WERI-Rb-1 (cell line): Measurements from ENCODE around the gene ZFYVE28.

Experiments used
- DNase-seq: peaks from one replicate; pipeline ENCODE4 v3.0.0-alpha.2; 2020
- H3K27ac ChIP-seq: fragments of 250-450 bp; sonication (Bioruptor Pico); 2 replicates; pipeline ENCODE4 v1.5.1; 2020; ENCODE audit warnings: mild to moderate bottlenecking, moderate library complexity
- H3K27me3 ChIP-seq: fragments of 250-450 bp; sonication (Bioruptor Pico); 2 replicates; pipeline ENCODE4 v1.5.1; 2021; ENCODE audit warnings: mild to moderate bottlenecking, low read depth, moderate library complexity; ENCODE audit not compliant: insufficient read depth, severe bottlenecking
- H3K36me3 ChIP-seq: fragments of 250-450 bp; sonication (Bioruptor Pico); 2 replicates; pipeline ENCODE4 v1.5.1; 2020; ENCODE audit warnings: mild to moderate bottlenecking, moderate library complexity
- H3K4me3 ChIP-seq: 2 replicates; pipeline ENCODE4 v1.5.1; 2011; ENCODE audit warnings: low read depth, mild to moderate bottlenecking, control low read depth, low read length
- H3K9me3 ChIP-seq: fragments of 250-450 bp; sonication (Bioruptor Pico); 2 replicates; pipeline ENCODE4 v1.5.1; 2021; ENCODE audit warnings: mild to moderate bottlenecking, moderate library complexity; ENCODE audit not compliant: severe bottlenecking
- TF ChIP-seq, protein P1 (sequence below): IDR thresholded peaks from 2 replicates; pipeline ENCODE4 v1.5.1; 2011; ENCODE audit warnings: low read depth, mild to moderate bottlenecking, control low read depth, inconsistent platforms, low read length

ZFYVE28 gene

GRCh38 chr4:2318476-2318875 lies 100.0 kb downstream of the ZFYVE28 start:
- DNase-seq, result no peak
- no peaks in the 10 kb centered on the region for H3K36me3 ChIP-seq
- H3K4me3 ChIP-seq, result no peak overlapping the region
- TF ChIP-seq, protein P1, sequence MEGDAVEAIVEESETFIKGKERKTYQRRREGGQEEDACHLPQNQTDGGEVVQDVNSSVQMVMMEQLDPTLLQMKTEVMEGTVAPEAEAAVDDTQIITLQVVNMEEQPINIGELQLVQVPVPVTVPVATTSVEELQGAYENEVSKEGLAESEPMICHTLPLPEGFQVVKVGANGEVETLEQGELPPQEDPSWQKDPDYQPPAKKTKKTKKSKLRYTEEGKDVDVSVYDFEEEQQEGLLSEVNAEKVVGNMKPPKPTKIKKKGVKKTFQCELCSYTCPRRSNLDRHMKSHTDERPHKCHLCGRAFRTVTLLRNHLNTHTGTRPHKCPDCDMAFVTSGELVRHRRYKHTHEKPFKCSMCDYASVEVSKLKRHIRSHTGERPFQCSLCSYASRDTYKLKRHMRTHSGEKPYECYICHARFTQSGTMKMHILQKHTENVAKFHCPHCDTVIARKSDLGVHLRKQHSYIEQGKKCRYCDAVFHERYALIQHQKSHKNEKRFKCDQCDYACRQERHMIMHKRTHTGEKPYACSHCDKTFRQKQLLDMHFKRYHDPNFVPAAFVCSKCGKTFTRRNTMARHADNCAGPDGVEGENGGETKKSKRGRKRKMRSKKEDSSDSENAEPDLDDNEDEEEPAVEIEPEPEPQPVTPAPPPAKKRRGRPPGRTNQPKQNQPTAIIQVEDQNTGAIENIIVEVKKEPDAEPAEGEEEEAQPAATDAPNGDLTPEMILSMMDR, result no peak
- no peak overlapping the region for H3K27ac ChIP-seq
- no peaks in the 10 kb centered on the region for H3K9me3 ChIP-seq
- no peaks in the 10 kb centered on the region for H3K27me3 ChIP-seq

DNA sequence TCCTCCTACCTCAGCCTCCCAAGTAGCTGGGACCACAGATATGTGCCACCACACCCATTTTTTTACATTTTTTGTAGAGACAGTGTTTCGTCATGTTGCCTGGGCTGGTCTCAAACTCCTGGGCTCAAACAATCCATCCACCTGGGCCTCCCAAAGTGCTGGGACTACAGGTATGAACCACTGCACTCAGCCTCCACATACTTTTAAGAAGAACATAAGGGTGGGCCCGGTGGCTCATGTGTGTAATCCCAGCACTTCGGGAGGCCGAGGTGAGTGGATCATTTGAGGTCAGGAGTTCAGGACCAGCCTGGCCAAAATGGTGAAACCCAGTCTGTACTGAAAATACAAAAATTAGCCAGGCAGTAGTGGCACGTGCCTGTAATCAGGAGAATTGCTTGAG lies 105.1 kb downstream of the ZFYVE28 start:
- no peak overlapping the region for H3K4me3 ChIP-seq
- DNase-seq, result no peak
- TF ChIP-seq, protein P1, result no peak
- H3K36me3 ChIP-seq, result no peaks in the 10 kb centered on the region
- H3K27ac ChIP-seq, result no peak overlapping the region
- no peaks in the 10 kb centered on the region for H3K27me3 ChIP-seq
- peaks cover 8% of the 10 kb centered on the region for H3K9me3 ChIP-seq

DNA sequence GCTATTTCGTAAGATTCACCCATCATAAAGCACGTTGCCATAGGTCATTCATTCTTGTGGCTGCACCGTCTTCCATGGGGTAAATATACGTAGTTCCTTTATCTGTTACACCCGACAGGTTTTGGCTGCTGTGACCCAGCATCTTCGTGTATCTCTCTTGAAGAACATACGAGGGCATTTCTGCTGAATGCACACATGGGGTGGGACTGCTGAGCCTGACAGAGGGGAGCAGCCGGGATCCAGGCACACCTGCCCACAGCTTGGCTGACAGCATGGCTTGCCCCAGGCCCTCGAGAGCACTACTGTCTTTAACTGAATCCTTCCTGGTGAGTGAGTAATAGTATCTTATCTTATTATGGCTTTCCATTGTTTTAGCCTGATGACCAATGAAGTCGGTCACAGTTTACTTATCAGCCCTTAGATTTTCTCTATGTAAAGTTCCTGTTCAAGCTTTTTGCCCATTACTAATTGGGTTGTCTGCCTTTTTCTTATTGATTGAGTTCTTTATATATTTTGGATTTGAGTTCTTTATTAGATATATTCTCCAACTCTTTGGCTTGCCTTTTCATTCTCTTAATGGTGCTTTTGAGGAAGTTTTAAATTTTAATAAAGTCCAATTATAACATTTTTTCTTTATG lies 111.6 kb downstream of the ZFYVE28 start:
- H3K36me3 ChIP-seq, result no peaks in the 10 kb centered on the region
- H3K4me3 ChIP-seq, result no peak overlapping the region
- no peak for DNase-seq
- H3K27me3 ChIP-seq, result no peaks in the 10 kb centered on the region
- TF ChIP-seq, protein P1, result no peak
- no peak overlapping the region for H3K27ac ChIP-seq
- peaks cover 14% of the 10 kb centered on the region for H3K9me3 ChIP-seq

DNA sequence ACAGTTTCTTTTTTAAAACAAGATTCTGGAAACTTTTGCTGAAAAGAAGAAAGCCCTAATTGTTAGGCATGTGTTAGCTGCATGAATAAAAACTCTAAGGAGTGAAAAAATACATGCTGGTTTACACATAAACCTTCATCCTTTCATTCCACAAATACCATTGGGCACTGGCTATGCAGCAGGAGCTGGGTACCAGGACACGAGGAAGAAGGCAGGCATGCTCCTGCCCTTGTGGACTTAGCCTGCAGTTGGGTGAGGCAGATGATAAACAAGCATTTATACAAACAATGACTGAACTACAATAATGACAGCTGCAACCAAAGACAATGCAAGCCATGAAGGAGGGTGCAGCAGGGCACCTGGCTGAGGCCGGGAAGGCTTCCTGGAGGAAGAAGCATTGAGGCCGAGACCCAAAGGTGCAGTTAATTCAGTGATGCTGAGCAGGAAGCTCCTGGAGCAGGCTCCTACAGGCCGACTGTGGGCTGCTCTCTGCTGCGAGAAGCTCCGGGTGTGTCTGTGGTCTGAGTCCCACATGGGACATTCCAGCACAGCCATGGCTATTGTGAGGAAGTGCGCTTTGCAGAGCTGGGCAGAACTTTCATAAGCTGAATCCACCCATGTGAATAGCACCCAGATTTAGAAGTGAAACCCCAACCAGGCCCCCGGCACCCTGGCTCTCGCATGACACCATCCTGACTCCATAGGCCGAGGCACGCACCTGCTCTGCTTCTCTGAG lies 112.5 kb downstream of the ZFYVE28 start:
- H3K4me3 ChIP-seq, result no peak overlapping the region
- H3K36me3 ChIP-seq, result no peaks in the 10 kb centered on the region
- H3K27ac ChIP-seq, result no peak overlapping the region
- no peaks in the 10 kb centered on the region for H3K27me3 ChIP-seq
- DNase-seq, result no peak
- TF ChIP-seq, protein P1, result no peak
- peaks cover 10% of the 10 kb centered on the region for H3K9me3 ChIP-seq

DNA sequence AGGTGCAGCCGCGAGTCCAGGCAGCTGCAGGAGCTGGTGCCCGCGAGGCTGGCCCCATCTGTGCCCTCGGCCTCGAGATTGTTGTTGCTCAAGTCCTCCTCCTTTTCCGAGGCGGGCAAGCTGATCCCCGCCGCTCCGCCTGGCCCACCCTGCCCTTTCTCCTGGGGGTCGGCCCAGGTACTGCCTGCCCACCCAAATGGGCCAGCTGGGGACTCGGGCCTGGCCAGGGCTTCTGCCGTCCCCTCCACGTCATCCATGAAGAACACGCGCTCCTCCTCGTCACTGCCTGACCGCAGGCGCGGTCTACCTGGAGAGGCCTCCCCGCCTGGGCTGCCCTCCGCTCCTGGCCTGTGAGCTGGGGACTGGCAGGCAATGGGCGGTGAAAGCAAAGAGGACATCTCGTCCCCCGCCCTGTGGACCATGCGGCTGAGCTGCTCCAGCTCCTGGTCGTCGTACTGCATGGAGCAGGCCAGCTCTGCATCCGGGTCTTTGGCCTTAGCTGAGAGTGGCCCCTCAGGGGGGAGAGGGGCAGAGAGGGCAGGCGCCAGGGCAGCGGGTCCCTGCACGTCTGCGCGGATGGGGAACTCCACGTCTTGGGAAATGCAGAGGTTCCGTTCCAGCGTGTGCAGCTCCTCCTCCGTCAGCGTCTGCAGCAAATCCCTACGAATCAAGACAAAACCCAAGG lies 113.4 kb downstream of the ZFYVE28 start:
- Histone ChIP-seq H3K27me3 (no peaks in the 10 kb centered on the region), H3K9me3 (peaks cover 8% of the 10 kb centered on the region), H3K27ac (no peak overlapping the region), H3K4me3 (no peak overlapping the region), H3K36me3 (no peaks in the 10 kb centered on the region)
- no peak for DNase-seq
- TF ChIP-seq, protein P1, result no peak
